ENCODE measurements around the gene RRM2.

DNA sequence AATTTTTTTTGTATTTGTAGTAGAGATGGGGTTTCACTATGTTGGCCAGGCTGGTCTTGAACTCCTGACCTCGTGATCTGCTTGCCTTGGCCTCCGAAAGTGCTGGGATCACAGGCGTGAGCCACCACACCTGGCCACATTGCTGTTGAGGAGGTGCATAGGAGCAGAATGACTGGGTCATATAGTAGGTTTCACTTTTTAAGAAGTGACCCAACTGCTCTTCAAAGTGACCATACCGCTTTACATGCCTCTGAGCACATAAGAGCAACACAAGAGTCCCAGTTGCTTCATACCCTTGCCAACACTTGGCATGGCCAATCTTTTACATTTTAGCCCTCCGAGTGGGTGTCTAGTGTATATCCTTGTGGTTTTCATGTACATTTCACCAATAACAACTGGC lies 28.9 kb downstream of the RRM2 start:
- TF ChIP-seq, protein P1, sequence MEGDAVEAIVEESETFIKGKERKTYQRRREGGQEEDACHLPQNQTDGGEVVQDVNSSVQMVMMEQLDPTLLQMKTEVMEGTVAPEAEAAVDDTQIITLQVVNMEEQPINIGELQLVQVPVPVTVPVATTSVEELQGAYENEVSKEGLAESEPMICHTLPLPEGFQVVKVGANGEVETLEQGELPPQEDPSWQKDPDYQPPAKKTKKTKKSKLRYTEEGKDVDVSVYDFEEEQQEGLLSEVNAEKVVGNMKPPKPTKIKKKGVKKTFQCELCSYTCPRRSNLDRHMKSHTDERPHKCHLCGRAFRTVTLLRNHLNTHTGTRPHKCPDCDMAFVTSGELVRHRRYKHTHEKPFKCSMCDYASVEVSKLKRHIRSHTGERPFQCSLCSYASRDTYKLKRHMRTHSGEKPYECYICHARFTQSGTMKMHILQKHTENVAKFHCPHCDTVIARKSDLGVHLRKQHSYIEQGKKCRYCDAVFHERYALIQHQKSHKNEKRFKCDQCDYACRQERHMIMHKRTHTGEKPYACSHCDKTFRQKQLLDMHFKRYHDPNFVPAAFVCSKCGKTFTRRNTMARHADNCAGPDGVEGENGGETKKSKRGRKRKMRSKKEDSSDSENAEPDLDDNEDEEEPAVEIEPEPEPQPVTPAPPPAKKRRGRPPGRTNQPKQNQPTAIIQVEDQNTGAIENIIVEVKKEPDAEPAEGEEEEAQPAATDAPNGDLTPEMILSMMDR (IDR thresholded peaks at IDR 0.05; ENCODE audit: poor library complexity): no peak
- TF ChIP-seq EZH2 (IDR thresholded peaks at IDR 0.05; ENCODE audit: borderline replicate concordance): no peak
